C4-2B (cell line): ENCODE measurements around the gene ADIPOR2.

Experiments
- ZFX ChIP-seq: fragments of 450-650 bp; IDR thresholded peaks from 2 replicates; pipeline ENCODE4 v1.6.1; 2017
- TF ChIP-seq, protein P1 (sequence below): fragments of 450-650 bp; conservative IDR thresholded peaks from 2 replicates; pipeline ENCODE4 v1.5.1; 2017; ENCODE audit warnings: mild to moderate bottlenecking

DNA sequence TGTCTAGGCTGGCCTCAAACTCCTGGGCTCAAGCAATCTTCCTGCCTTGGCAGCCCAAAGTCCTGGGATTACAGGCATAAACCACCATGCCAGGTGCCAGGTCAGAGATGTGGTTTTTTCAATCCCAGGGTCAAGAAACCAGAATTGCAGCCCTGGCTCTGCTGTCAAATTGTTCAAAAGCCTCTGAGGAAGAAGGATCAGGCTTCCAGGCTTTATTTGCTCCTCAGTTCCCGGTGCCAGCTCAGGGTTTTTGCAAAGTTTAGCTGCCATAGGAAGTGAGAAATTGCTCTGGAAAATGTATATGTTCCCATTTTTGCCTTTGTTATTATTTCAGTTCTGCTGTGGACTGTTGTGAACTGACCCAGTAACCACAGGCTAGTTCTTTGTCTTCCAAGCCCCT, 33.2 kb upstream of the ADIPOR2 start:
- TF ChIP-seq, protein P1, sequence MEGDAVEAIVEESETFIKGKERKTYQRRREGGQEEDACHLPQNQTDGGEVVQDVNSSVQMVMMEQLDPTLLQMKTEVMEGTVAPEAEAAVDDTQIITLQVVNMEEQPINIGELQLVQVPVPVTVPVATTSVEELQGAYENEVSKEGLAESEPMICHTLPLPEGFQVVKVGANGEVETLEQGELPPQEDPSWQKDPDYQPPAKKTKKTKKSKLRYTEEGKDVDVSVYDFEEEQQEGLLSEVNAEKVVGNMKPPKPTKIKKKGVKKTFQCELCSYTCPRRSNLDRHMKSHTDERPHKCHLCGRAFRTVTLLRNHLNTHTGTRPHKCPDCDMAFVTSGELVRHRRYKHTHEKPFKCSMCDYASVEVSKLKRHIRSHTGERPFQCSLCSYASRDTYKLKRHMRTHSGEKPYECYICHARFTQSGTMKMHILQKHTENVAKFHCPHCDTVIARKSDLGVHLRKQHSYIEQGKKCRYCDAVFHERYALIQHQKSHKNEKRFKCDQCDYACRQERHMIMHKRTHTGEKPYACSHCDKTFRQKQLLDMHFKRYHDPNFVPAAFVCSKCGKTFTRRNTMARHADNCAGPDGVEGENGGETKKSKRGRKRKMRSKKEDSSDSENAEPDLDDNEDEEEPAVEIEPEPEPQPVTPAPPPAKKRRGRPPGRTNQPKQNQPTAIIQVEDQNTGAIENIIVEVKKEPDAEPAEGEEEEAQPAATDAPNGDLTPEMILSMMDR, result no peak
- TF ChIP-seq ZFX, result no peak
